ENCODE measurements around the gene TBX10. TPM values are rescaled to one million over a fixed set of nuclear protein-coding genes. Genes with fewer than 3 reads are reported as not detected.

TBX10 gene
- polyA plus RNA-seq, 3 donors = 0.06 to 0.09 TPM; not detected in 1

DNA sequence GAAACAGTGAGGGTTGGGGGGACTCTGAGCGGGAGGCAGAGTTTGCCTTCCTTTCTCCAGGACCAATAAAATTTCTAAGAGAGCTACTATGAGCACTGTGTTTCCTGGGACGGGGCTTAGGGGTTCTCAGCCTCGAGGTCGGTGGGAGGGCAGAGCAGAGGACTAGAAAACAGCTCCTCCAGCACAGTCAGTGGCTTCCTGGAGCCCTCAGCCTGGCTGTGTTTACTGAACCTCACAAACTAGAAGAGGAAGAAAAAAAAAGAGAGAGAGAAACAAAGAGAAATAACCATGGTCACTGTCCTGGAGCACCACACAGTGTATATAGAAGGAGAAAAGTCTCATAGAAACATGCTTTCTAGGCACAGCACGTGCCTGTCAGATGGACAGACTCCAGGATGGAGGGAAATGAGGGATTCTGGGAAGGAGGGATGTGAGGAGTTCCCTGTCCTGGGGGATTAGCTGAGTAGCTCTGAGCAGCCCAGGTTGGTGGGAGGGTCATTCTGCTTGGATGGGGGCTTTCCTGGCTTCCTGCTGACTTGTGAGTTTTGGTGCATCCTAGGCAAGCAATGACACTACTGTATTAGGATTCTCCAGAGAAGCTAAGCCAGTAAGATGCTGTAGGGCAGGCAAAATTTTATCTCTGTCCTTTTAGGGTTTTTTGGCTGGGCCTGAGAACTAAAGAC is 52.9 kb downstream of the TBX10 start:
- no peak for DNase-seq (ENCODE audit: extremely low read depth in 1 of 11, low read depth in 9 of 11, low spot score in 4 of 11)

DNA sequence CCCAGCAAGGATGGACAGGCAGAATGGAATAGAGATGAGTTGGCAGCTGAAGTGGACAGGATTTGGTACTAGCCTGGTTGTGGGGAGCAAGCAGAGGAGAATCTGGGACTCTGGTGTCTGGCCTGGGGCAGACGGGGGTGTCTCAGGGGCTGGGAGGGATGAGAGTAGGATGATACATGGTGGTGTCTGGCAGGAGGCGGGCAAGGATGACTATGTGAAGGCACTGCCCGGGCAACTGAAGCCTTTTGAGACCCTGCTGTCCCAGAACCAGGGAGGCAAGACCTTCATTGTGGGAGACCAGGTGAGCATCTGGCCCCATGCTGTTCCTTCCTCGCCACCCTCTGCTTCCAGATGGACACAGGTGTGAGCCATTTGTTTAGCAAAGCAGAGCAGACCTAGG is 53.7 kb downstream of the TBX10 start:
- no peak for DNase-seq (ENCODE audit: extremely low read depth in 1 of 11, low read depth in 9 of 11, low spot score in 4 of 11)

- DNase-seq (ENCODE audit: extremely low read depth in 1 of 11, low read depth in 9 of 11, low spot score in 4 of 11) = no peak
Measured at GRCh38 chr11:67584881-67585873, 54.4 kb downstream of the TBX10 start.

GRCh38 chr11:67584205-67584880 is 55.2 kb downstream of the TBX10 start:
- DNase-seq (ENCODE audit: extremely low read depth in 1 of 11, low read depth in 9 of 11, low spot score in 4 of 11) = peak in 3 of 11 donors; percentile 40 to 62 (median 56)

DNA sequence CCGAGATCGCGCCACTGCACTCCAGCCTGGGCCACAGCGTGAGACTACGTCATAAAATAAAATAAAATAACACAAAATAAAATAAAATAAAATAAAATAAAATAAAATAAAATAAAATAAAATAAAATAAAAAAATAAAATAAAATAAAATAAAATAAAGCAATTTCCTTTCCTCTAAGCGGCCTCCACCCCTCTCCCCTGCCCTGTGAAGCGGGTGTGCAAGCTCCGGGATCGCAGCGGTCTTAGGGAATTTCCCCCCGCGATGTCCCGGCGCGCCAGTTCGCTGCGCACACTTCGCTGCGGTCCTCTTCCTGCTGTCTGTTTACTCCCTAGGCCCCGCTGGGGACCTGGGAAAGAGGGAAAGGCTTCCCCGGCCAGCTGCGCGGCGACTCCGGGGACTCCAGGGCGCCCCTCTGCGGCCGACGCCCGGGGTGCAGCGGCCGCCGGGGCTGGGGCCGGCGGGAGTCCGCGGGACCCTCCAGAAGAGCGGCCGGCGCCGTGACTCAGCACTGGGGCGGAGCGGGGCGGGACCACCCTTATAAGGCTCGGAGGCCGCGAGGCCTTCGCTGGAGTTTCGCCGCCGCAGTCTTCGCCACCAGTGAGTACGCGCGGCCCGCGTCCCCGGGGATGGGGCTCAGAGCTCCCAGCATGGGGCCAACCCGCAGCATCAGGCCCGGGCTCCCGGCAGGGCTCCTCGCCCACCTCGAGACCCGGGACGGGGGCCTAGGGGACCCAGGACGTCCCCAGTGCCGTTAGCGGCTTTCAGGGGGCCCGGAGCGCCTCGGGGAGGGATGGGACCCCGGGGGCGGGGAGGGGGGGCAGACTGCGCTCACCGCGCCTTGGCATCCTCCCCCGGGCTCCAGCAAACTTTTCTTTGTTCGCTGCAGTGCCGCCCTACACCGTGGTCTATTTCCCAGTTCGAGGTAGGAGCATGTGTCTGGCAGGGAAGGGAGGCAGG is 56.0 kb downstream of the TBX10 start, which contains the start of gene GSTP1:
Gene GSTP1 (plus strand): TSS at position 566 of the 958 bp plus-strand sequence. CDS start 32 bp downstream, at position 598.
- peak in 10 of 11 donors; percentile 77 to 93 (median 90) for DNase-seq (ENCODE audit: extremely low read depth in 1 of 11, low read depth in 9 of 11, low spot score in 4 of 11)

DNA sequence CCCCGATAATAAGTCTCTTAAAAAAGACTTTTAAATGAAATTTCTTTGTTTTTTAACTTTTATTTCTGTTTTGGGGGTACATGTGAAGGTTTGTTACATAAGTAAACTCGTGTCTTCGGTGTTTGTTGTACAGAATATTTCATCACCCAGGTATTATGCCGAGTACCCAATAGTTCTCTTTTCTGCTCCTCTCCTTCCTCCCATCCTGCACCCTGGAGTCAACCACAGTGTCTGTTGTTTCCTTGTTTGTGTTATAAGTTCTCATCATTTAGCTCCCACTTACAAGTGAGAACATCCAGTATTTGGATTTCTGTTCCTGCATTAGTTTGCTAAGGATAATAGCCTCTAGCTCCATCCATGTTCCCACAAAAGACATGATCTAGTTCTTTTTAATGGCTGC is 57.6 kb downstream of the TBX10 start:
- no peak for DNase-seq (ENCODE audit: extremely low read depth in 1 of 11, low read depth in 9 of 11, low spot score in 4 of 11)

GRCh38 chr11:67581469-67581868 is 58.1 kb downstream of the TBX10 start:
- peak in 2 of 11 donors; percentile 42 to 48 for DNase-seq (ENCODE audit: extremely low read depth in 1 of 11, low read depth in 9 of 11, low spot score in 4 of 11)

Other genes with a start within 250 kb of the TBX10 start
- 10 to 100 TPM; 21.8 to 33.9 (median 31.2) TPM for gene RAD9A, start 247.8 kb downstream of the TBX10 start, polyA plus RNA-seq (ENCODE audit: insufficient read length in 3 of 3)
- 100 to 1,000 TPM; 149 to 172 (median 156) TPM for gene PPP1CA, start 237.9 kb downstream of the TBX10 start, polyA plus RNA-seq (ENCODE audit: insufficient read length in 3 of 3)
- gene TBC1D10C, start 235.7 kb downstream of the TBX10 start, polyA plus RNA-seq (ENCODE audit: insufficient read length in 3 of 3) = 10 to 100 TPM in 1 of 3 donors, 1 to 10 TPM in 2; 4.5 to 10.5 (median 6.7) TPM
- 1 to 10 TPM; 2.0 to 5.2 (median 2.7) TPM for gene CARNS1, start 224.1 kb downstream of the TBX10 start, polyA plus RNA-seq (ENCODE audit: insufficient read length in 3 of 3)
- gene RPS6KB2, start 211.3 kb downstream of the TBX10 start, polyA plus RNA-seq (ENCODE audit: insufficient read length in 3 of 3) = 10 to 100 TPM; 40.3 to 47.0 (median 41.2) TPM
- 1 to 10 TPM; 1.3 to 3.5 (median 2.4) TPM for gene PTPRCAP, start 202.1 kb downstream of the TBX10 start, polyA plus RNA-seq (ENCODE audit: insufficient read length in 3 of 3)
- gene CORO1B, start 196.3 kb downstream of the TBX10 start, polyA plus RNA-seq (ENCODE audit: insufficient read length in 3 of 3) = 10 to 100 TPM; 53.5 to 82.1 (median 75.7) TPM
- gene GPR152, start 187.0 kb downstream of the TBX10 start, polyA plus RNA-seq (ENCODE audit: insufficient read length in 3 of 3) = not detected
- gene CABP4, start 184.4 kb downstream of the TBX10 start, polyA plus RNA-seq (ENCODE audit: insufficient read length in 3 of 3) = 1 to 10 TPM in 1 of 3 donors, under 1 TPM in 2; 0.26 to 1.2 (median 0.55) TPM
- gene TMEM134, start 170.5 kb downstream of the TBX10 start, polyA plus RNA-seq (ENCODE audit: insufficient read length in 3 of 3) = 10 to 100 TPM; 40.3 to 67.0 (median 54.6) TPM
- gene AIP, start 156.7 kb downstream of the TBX10 start, polyA plus RNA-seq (ENCODE audit: insufficient read length in 3 of 3) = 10 to 100 TPM; 55.9 to 77.0 (median 63.1) TPM
- 10 to 100 TPM; 28.5 to 49.4 (median 35.4) TPM for gene PITPNM1, start 134.4 kb downstream of the TBX10 start, polyA plus RNA-seq (ENCODE audit: insufficient read length in 3 of 3)
- gene CDK2AP2, start 131.6 kb downstream of the TBX10 start, polyA plus RNA-seq (ENCODE audit: insufficient read length in 3 of 3) = 10 to 100 TPM; 37.7 to 69.5 (median 52.5) TPM
- gene CABP2, start 116.3 kb downstream of the TBX10 start, polyA plus RNA-seq (ENCODE audit: insufficient read length in 3 of 3) = under 1 TPM in 1 of 3 donors, not detected in 2; 0.29 TPM
- 100 to 1,000 TPM; 697 to 788 (median 758) TPM for gene GSTP1, start 56.0 kb downstream of the TBX10 start, polyA plus RNA-seq (ENCODE audit: insufficient read length in 3 of 3)
- gene NDUFV1, start 32.8 kb downstream of the TBX10 start, polyA plus RNA-seq (ENCODE audit: insufficient read length in 3 of 3) = 100 to 1,000 TPM; 165 to 248 (median 201) TPM
- gene NUDT8, start 9.8 kb downstream of the TBX10 start, polyA plus RNA-seq (ENCODE audit: insufficient read length in 3 of 3) = 1 to 10 TPM; 2.5 to 7.1 (median 7.0) TPM
- gene ACY3, start 11.0 kb upstream of the TBX10 start, polyA plus RNA-seq (ENCODE audit: insufficient read length in 3 of 3) = 10 to 100 TPM; 19.3 to 35.5 (median 26.3) TPM
- gene ALDH3B2, start 34.9 kb upstream of the TBX10 start, polyA plus RNA-seq (ENCODE audit: insufficient read length in 3 of 3) = 1 to 10 TPM; 1.6 to 3.0 (median 2.1) TPM